Measurements from ENCODE around the gene LRP5. TPM values are rescaled to one million over a fixed set of nuclear protein-coding genes. Genes with fewer than 3 reads are reported as not detected.

Gene LRP5
- total and polyA plus RNA-seq, 9 donors, result 3.1 to 63.8 (median 47.2) TPM

DNA sequence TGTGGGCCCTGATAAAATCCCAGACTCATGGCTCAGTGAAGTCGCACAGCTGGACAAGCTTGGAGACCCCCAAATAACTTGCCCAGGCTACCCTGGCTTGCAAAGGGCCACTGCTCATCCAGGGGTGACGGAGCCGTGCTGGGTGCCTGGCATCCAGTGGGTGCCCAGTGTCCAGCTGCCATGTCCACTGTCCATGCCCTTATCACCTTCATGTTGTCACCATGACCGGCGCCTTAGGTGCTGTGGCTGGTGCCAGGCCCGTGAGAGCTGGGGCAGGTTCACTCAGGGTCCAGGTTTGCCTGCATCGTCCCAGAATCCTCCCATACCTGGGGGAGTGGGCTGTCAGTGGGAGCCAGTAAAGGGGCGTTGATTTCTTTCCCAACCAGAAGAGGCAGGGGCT lies 57.4 kb downstream of the LRP5 start:
- no peak for TF ChIP-seq EP300 (IDR thresholded peaks at IDR 0.05)
- TF ChIP-seq CTCF (IDR thresholded peaks at IDR 0.05), result no peak
- no peak for TF ChIP-seq POLR2A (IDR thresholded peaks at IDR 0.05)
- WGBS, 3 donors, result 88 to 90% (median 90%) methylated on average over 7 to 8 of the region's 8 CpGs
- Histone ChIP-seq H3K27me3 (no peaks in the 10 kb centered on the region), H3K4me1 (ENCODE audit: insufficient read depth) (peaks cover 17% of the 10 kb centered on the region), H3K27ac (no peak overlapping the region), H3K36me3 (no peaks in the 10 kb centered on the region), H3K9me3 (no peaks in the 10 kb centered on the region), H3K4me3 (no peak overlapping the region)
- DNase-seq, result no peak
- intact Hi-C loops (cut with DNase I), result loop anchor here in 1 of 4 donors (10.0 kb wide), 1 partner anchor 55 kb away; the partner anchor contains the start of gene LRP5

DNA sequence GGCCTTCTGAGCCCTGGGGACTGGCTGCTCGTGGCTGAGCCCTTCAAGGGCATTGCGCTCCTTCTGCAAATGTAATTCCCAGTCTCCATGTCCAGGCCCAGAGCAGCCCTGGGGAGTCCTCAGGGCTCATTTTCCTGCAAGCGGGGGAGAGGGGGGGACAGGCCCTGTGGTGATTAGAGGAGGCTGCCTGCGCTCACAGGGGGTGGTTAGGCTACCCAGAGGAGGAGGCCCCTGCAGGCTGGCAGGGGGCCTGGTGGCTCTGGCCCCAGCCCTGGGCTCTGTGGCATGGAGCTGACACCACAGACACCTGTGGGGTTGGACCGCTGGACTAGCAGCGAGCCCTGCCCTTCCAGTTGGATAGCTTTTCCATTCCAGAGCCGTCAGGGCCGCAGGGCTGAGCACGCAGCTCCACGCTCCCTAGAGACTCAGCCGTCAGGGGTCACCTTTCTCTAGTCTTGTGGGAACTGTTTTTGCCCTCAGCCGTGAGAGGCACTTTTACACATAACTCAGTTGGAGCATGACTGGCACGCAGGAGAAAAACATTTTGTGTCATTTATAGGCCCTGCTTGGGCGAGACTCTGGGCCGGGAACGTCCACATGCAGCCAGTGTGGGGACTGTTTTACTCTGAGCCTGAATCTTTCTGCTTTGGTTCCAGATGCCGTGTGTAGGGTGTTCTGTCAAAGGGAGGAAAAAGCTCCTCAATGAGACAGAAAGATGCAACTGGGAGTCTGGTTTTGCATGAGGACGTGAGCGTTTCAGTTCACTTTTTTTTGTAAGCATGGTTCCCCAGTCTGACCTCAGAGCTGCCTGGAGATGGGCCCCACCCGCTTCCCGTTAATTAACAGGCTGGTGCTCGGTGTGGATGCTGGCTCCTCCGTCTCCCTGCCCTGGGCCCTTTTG lies 58.1 kb downstream of the LRP5 start:
- intact Hi-C loops (cut with DNase I), result loop anchor here in 1 of 4 donors (10.0 kb wide), 1 partner anchor 56 kb away; the partner anchor contains the start of gene LRP5
- TF ChIP-seq EP300 (IDR thresholded peaks at IDR 0.05), result no peak
- Histone ChIP-seq H3K4me1 (ENCODE audit: insufficient read depth) (peaks cover 18% of the 10 kb centered on the region), H3K4me3 (no peak overlapping the region), H3K36me3 (no peaks in the 10 kb centered on the region), H3K27me3 (no peaks in the 10 kb centered on the region), H3K27ac (no peak overlapping the region), H3K9me3 (no peaks in the 10 kb centered on the region)
- WGBS, 3 donors, result 65 to 76% (median 66%) methylated on average over 21 to 23 of the region's 23 CpGs
- peak in 1 of 5 donors; percentile 17 for DNase-seq

DNA sequence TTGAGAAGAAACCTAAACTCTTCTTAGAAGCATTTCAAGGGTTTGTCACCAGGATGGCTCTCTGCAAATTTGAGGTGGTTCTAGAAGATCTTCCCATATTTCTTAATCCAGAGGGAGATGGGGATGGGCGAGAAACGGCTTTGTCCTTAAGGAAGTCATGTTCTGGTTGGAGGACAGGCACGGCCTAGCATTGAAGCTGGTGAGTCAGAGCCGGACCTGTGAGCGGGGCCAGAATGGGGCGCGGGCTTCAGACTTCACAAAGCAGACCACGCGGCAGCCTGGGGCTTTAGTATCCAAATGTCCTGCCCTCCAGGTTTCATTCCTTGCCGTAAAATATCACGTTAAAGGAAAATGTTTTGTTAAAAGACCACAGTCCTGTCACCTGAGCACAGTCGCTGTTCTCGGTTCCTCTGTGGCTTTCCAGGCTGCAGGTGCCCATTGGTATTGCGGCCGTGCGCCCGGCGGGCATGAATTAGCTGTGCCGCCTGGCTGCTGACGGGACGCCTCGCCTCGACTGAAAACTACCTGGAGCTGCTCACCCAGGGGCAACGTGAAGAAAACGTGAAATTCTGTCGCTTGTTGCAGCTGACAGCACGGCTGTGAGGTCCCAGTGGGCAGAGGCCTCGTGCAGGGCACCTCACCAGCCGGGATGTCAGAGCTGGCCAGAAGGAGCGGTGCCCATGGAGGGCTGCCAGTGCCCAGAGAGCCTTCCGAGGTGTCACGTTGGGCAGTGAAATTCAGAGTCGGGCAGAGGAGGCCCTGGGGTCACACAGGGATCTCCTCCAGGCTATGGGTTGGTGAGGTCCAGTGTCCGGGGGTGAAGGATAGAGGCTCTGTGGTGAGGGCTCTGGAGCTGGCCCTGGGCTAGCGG lies 59.0 kb downstream of the LRP5 start:
- H3K4me3 ChIP-seq, result no peak overlapping the region
- peaks cover 18% of the 10 kb centered on the region for H3K4me1 ChIP-seq (ENCODE audit: insufficient read depth)
- no peaks in the 10 kb centered on the region for H3K9me3 ChIP-seq
- intact Hi-C loops (cut with DNase I), result loop anchor here in 1 of 4 donors (10.0 kb wide), 1 partner anchor 57 kb away; the partner anchor contains the start of gene LRP5
- TF ChIP-seq EP300 (IDR thresholded peaks at IDR 0.05), result no peak
- TF ChIP-seq POLR2A (IDR thresholded peaks at IDR 0.05), result no peak
- no peak for TF ChIP-seq CTCF (IDR thresholded peaks at IDR 0.05)
- no peak overlapping the region for H3K27ac ChIP-seq
- WGBS, 3 donors, result 92 to 94% (median 94%) methylated on average over 35 of the region's 35 CpGs
- DNase-seq, result no peak
- no peaks in the 10 kb centered on the region for H3K27me3 ChIP-seq
- no peaks in the 10 kb centered on the region for H3K36me3 ChIP-seq

DNA sequence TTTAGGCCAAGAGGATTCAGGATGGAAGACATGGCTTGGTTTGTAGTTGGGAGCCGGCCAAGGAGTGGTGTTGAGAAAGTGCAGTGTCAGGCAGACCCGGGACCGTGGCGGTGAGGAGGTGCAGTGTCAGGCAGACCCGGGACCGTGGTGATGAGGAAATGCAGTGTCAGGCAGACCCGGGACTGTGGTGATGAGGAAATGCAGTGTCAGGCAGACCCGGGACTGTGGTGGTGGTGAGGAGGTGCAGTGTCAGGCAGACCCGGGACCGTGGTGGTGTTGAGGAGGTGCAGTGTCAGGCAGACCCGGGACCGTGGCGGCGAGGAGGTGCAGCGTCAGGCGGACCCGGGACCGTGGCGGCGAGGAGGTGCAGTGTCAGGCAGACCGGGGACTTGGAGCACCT lies 59.7 kb downstream of the LRP5 start:
- peak in 1 of 5 donors; percentile 36 for DNase-seq
- Histone ChIP-seq H3K9me3 (no peaks in the 10 kb centered on the region), H3K4me3 (no peak overlapping the region), H3K4me1 (ENCODE audit: insufficient read depth) (peaks cover 18% of the 10 kb centered on the region), H3K27ac (no peak overlapping the region), H3K27me3 (no peaks in the 10 kb centered on the region), H3K36me3 (no peaks in the 10 kb centered on the region)
- intact Hi-C loops (cut with DNase I), result loop anchor here in 1 of 4 donors (10.0 kb wide), 1 partner anchor 57 kb away; the partner anchor contains the start of gene LRP5
- 83 to 88% (median 86%) methylated on average over 21 of the region's 21 CpGs for WGBS, 3 donors
- TF ChIP-seq CTCF (IDR thresholded peaks at IDR 0.05) (no peak), EP300 (IDR thresholded peaks at IDR 0.05) (no peak), POLR2A (IDR thresholded peaks at IDR 0.05) (no peak)

All from ovary (tissue), 9 donors.